Activated T-helper 2 cell treated with anti-CD3 and anti-CD28 coated beads, Interferon-gamma antibody, Interleukin-2, Interleukin-4, amounts not matched to agents 10 μg/mL and 5 μg/mL and 100 μg/mL, durations not matched to agents 14 hours and 24 hours and 36 hours (primary cell): Measurements from ENCODE around the gene IGIP. TPM values are rescaled to one million over a fixed set of nuclear protein-coding genes. Genes with fewer than 3 reads are reported as not detected.
A peak's percentile ranks its signal among the peaks of the same experiment; 100 is the strongest.

ENCODE experiments used
- DNase-seq: peaks from one replicate; pipeline ENCODE4 v3.0.0; 2021; ENCODE audit warnings: low spot score
- H3K27ac Mint-ChIP-seq: one replicate; pipeline ENCODE4 v1.8.0; 2021; ENCODE audit warnings: mixed read lengths
- H3K27me3 Mint-ChIP-seq: one replicate; pipeline ENCODE4 v1.8.0; 2021; ENCODE audit warnings: low read depth, mixed read lengths
- H3K36me3 Mint-ChIP-seq: one replicate; pipeline ENCODE4 v1.8.0; 2021; ENCODE audit warnings: low read depth, mixed read lengths
- H3K4me1 Mint-ChIP-seq: one replicate; pipeline ENCODE4 v1.8.0; 2021; ENCODE audit warnings: low read depth, mixed read lengths
- H3K4me3 Mint-ChIP-seq: one replicate; pipeline ENCODE4 v1.8.0; 2021; ENCODE audit warnings: low read depth, mild to moderate bottlenecking, moderate library complexity, mixed read lengths
- H3K9me3 Mint-ChIP-seq: one replicate; pipeline ENCODE4 v1.8.0; 2021; ENCODE audit warnings: mixed read lengths
- intact Hi-C: fragments of 100-400 bp; cut with micrococcal nuclease; formaldehyde crosslinking; loops from one replicate; pipeline ENCODE4 v1.15.1; 2023
- total RNA-seq: library from RNA; stranded (reverse); gene quantifications from 2 replicates; pipeline ENCODE4 v1.2.3, GENCODE V29; 2022

IGIP gene
- total RNA-seq, 1 donor from 2014 or later, result 2.2 TPM

DNA sequence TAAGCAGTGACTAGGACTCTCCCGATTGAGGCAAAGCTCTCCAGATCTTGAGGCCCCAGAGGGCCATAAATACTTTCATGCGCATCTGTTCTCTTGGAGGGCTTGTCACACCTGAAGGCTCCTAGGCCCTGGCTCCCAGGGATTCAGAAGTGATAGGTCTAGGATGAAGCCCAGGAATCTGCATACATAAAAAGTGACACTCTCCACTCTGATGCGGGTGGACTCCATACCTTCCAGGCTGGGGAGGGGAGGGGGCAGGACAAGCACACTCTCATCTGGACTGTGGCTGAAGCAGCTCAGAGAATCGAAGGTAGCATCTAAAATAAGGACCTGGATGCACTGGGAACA is 40.2 kb downstream of the IGIP start:
- H3K27me3 Mint-ChIP-seq, result peaks cover 12% of the 10 kb centered on the region
- DNase-seq, result no peak
- intact Hi-C loops, result no loop called here
- H3K27ac Mint-ChIP-seq, result no peak overlapping the region
- no peaks in the 10 kb centered on the region for H3K36me3 Mint-ChIP-seq
- H3K4me3 Mint-ChIP-seq, result no peak overlapping the region
- H3K9me3 Mint-ChIP-seq, result no peaks in the 10 kb centered on the region
- H3K4me1 Mint-ChIP-seq, result peaks cover 4% of the 10 kb centered on the region

GRCh38 chr5:140166911-140167310 is 41.2 kb downstream of the IGIP start:
- Mint-ChIP-seq H3K36me3 (no peaks in the 10 kb centered on the region), H3K4me1 (peaks cover 4% of the 10 kb centered on the region), H3K27ac (no peak overlapping the region), H3K9me3 (no peaks in the 10 kb centered on the region), H3K27me3 (peaks cover 19% of the 10 kb centered on the region), H3K4me3 (no peak overlapping the region)
- DNase-seq, result no peak
- intact Hi-C loops, result no loop called here

DNA sequence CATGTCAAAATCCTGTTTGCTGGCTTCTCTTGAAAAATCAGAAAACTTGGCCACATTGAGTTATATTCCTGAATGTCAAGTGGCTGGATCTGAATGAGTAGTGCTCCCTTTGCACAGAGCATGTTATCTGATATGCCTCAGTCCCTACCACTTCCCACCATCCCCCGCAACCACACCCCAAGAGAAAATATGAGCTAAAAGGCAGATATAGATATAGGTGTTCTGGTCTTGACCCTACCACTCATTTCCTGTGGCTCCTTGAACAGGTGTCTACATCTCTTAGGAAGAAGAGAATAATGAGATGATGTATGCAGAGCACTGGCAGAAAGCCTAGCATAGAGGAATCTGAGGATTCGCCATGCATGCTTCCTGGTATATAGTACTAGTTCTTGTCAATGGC is 42.6 kb downstream of the IGIP start:
- peaks cover 4% of the 10 kb centered on the region for H3K4me1 Mint-ChIP-seq
- intact Hi-C loops, result no loop called here
- H3K36me3 Mint-ChIP-seq, result no peaks in the 10 kb centered on the region

DNA sequence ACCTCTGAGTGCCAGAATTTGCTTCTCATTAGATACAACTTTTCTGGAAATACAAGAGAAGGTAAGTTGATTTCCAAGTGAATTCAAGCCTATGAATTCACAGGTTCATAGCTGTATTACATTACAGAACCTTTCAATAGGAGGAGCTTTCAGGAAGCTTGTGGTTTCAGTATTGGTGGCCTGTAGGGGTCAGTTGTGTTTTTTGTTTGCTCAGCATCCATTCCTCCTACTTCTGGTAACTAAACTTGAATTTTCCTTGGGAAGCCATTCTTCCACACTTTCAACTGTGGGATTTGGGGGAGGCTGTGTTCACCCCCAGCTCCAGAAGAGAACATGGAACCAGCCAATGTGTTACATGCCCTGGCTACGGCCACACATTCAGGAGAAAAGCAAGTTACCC is 43.7 kb downstream of the IGIP start:
- DNase-seq, result no peak
- intact Hi-C loops, result no loop called here
- H3K4me1 Mint-ChIP-seq, result peaks cover 4% of the 10 kb centered on the region
- H3K4me3 Mint-ChIP-seq, result no peak overlapping the region
- peaks cover 25% of the 10 kb centered on the region for H3K27me3 Mint-ChIP-seq
- H3K36me3 Mint-ChIP-seq, result no peaks in the 10 kb centered on the region
- H3K27ac Mint-ChIP-seq, result no peak overlapping the region
- no peaks in the 10 kb centered on the region for H3K9me3 Mint-ChIP-seq

More for the DNA sequence above, 42.6 kb downstream of the IGIP start:
- no peak overlapping the region for H3K4me3 Mint-ChIP-seq
- no peaks in the 10 kb centered on the region for H3K9me3 Mint-ChIP-seq
- H3K27me3 Mint-ChIP-seq, result peaks cover 21% of the 10 kb centered on the region
- DNase-seq, result no peak
- no peak overlapping the region for H3K27ac Mint-ChIP-seq

DNA sequence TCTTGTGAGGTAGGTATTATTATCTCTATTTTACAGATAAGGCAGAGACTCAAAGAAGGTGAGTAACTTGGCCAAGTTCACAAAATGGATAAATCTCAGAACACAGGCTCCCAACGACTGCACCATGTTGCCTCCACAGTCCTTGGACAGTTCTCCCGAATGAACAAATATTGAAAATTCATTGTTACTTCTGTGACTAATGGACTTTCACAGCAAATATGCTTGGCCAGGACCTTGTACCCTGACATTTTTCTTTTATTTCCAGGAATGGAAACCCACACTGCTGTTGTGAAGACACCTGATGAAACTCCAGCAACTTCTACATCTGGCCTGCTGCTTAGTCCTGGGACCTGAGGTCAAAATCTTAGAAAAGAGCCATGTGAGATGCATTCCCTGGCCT is 46.7 kb downstream of the IGIP start:
- Mint-ChIP-seq H3K4me1 (peaks cover 14% of the 10 kb centered on the region), H3K27ac (no peak overlapping the region), H3K36me3 (peaks cover 4% of the 10 kb centered on the region), H3K4me3 (no peak overlapping the region), H3K27me3 (peaks cover 27% of the 10 kb centered on the region), H3K9me3 (no peaks in the 10 kb centered on the region)
- intact Hi-C loops, result no loop called here
- DNase-seq, result no peak

- H3K36me3 Mint-ChIP-seq, result peaks cover 4% of the 10 kb centered on the region
- H3K9me3 Mint-ChIP-seq, result no peaks in the 10 kb centered on the region
- intact Hi-C loops, result loop anchor here (2.0 kb wide), 1 partner anchor 59 kb away; the partner anchor contains the start of gene PURA
- H3K27ac Mint-ChIP-seq, result no peak overlapping the region
- peaks cover 27% of the 10 kb centered on the region for H3K27me3 Mint-ChIP-seq
- H3K4me3 Mint-ChIP-seq, result peak overlapping the region; percentile 46
- peaks cover 10% of the 10 kb centered on the region for H3K4me1 Mint-ChIP-seq
- DNase-seq, result no peak
Measured at GRCh38 chr5:140174014-140174413, 48.3 kb downstream of the IGIP start.

GRCh38 chr5:140174465-140175366 is 49.0 kb downstream of the IGIP start, which contains the start of gene CYSTM1:
Gene CYSTM1 (plus strand): TSS chr5:140175188. CDS start chr5:140194466, 19,278 bp downstream.
- Mint-ChIP-seq H3K4me1 (peaks cover 10% of the 10 kb centered on the region), H3K27ac (peak within 1 kb of the TSS; percentile 83), H3K9me3 (no peaks in the 10 kb centered on the region), H3K27me3 (peaks cover 27% of the 10 kb centered on the region), H3K36me3 (peaks cover 4% of the 10 kb centered on the region), H3K4me3 (peak within 1 kb of the TSS; percentile 93)
- intact Hi-C loops, result loop anchor here (2.0 to 5.0 kb wide), 2 partner anchors 60 to 178 kb away; partner anchors contain the start of gene PURA
- peak; percentile 93 for DNase-seq

GRCh38 chr5:140175367-140176030 is 49.8 kb downstream of the IGIP start:
- Mint-ChIP-seq H3K9me3 (no peaks in the 10 kb centered on the region), H3K36me3 (peaks cover 4% of the 10 kb centered on the region), H3K4me3 (peak overlapping the region; percentile 93), H3K4me1 (peaks cover 10% of the 10 kb centered on the region), H3K27me3 (peaks cover 27% of the 10 kb centered on the region), H3K27ac (no peak overlapping the region)
- intact Hi-C loops, result loop anchor here (2.0 to 5.0 kb wide), 2 partner anchors 61 to 177 kb away; partner anchors contain the start of gene PURA
- peak; percentile 49 for DNase-seq

- H3K9me3 Mint-ChIP-seq, result no peaks in the 10 kb centered on the region
- H3K27me3 Mint-ChIP-seq, result peaks cover 25% of the 10 kb centered on the region
- H3K4me1 Mint-ChIP-seq, result peaks cover 13% of the 10 kb centered on the region
- DNase-seq, result no peak
- intact Hi-C loops, result loop anchor here (5.0 kb wide), 1 partner anchor 176 kb away; no protein-coding TSS in a partner anchor
- peak overlapping the region; percentile 62 for H3K27ac Mint-ChIP-seq
- H3K4me3 Mint-ChIP-seq, result peak overlapping the region; percentile 84
- H3K36me3 Mint-ChIP-seq, result peaks cover 4% of the 10 kb centered on the region
Measured at GRCh38 chr5:140176031-140176387, 50.3 kb downstream of the IGIP start.

DNA sequence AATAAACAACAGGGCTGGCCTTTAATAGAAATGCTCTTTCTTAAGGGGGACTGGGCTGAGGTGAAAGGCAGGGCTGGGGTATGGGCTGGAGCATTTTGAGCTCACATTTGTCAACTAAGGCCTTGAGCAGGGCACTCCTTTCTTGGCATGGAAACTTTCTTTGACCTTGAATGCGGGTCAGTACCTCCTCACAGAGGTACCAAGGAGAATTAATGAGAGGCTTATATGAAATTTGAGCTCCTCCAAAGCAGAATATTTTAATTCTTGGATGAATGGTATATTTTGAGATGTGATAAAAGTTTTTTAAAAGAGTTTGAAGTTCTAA is 52.3 kb downstream of the IGIP start:
- Mint-ChIP-seq H3K9me3 (no peaks in the 10 kb centered on the region), H3K27ac (no peak overlapping the region), H3K4me1 (peaks cover 13% of the 10 kb centered on the region), H3K36me3 (peaks cover 4% of the 10 kb centered on the region), H3K4me3 (no peak overlapping the region), H3K27me3 (peaks cover 15% of the 10 kb centered on the region)
- no peak for DNase-seq
- intact Hi-C loops, result loop anchor here (5.0 kb wide), 1 partner anchor 174 kb away; no protein-coding TSS in a partner anchor

DNA sequence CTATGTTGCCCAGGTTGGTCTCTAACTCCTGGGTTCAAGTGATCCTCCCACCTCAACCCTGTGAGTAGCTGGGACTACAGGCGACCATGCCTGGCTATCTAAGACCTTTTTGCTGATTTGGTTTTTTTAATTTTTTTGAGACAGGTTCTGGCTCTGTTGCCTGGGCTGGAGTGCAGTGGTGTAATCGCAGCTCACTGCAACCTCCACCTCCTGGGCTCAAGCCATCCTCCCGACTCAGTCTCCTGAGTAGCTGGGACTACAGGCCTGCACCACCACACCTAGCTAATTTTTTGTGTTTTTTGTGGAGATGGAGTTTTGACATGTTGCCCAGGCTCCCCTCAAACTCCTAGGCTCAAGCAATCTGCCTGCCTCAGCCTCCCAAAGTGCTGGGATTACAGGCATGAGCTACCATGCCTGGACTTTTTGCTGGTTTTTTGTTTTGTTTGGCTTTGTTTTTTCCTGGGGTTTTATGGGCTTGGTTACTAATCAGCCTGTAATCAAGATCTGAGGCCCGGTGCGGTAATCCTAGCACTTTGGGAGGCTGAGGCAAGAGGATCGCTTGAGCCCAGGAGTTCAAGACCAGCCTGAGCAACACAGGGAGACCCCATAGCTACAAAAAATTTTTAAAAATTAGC is 52.9 kb downstream of the IGIP start:
- H3K9me3 Mint-ChIP-seq, result no peaks in the 10 kb centered on the region
- peaks cover 13% of the 10 kb centered on the region for H3K4me1 Mint-ChIP-seq
- no peak for DNase-seq
- no peak overlapping the region for H3K27ac Mint-ChIP-seq
- intact Hi-C loops, result loop anchor here (5.0 kb wide), 1 partner anchor 174 kb away; no protein-coding TSS in a partner anchor
- peaks cover 9% of the 10 kb centered on the region for H3K27me3 Mint-ChIP-seq
- no peak overlapping the region for H3K4me3 Mint-ChIP-seq
- peaks cover 4% of the 10 kb centered on the region for H3K36me3 Mint-ChIP-seq
